Liver (tissue), 9 donors: ENCODE data around the gene OOSP2. TPM values are rescaled to one million over a fixed set of nuclear protein-coding genes. Genes with fewer than 3 reads are reported as not detected.

Source experiments
- DNase-seq: peaks from one replicate; pipeline ENCODE4 v3.0.0-alpha.2; 2017; ENCODE audit warnings: low spot score
- H3K27ac ChIP-seq, 2 donors: one replicate each; pipeline ENCODE4 v1.7.0; 2013; ENCODE audit warnings: inconsistent platforms in 2 of 2, low read length in 2 of 2, control low read depth in 1 of 2, low read depth in 1 of 2, mild to moderate bottlenecking in 1 of 2
- H3K27me3 ChIP-seq, 4 donors: one replicate each; pipeline versions ENCODE4 v1.6.1 to v1.7.0; 2013; ENCODE audit warnings: low read length in 3 of 4, inconsistent platforms in 1 of 4, mild to moderate bottlenecking in 1 of 4, moderate library complexity in 1 of 4; ENCODE audit not compliant: control insufficient read depth in 4 of 4, insufficient read depth in 4 of 4
- H3K36me3 ChIP-seq, 4 donors: one replicate each; pipeline versions ENCODE4 v1.6.1 to v1.7.0; 2013; ENCODE audit warnings: low read length in 3 of 4, mild to moderate bottlenecking in 3 of 4, low read depth in 1 of 4, moderate library complexity in 1 of 4; ENCODE audit not compliant: control insufficient read depth in 4 of 4, insufficient read depth in 3 of 4
- H3K4me1 ChIP-seq, 4 donors: one replicate each; pipeline versions ENCODE4 v1.6.1 to v1.7.0; 2013; ENCODE audit warnings: low read length in 3 of 4, mild to moderate bottlenecking in 3 of 4, moderate library complexity in 1 of 4; ENCODE audit not compliant: control insufficient read depth in 4 of 4, insufficient read depth in 4 of 4
- H3K4me3 ChIP-seq, 3 donors: one replicate each; pipeline versions ENCODE4 v1.6.1 to v1.7.0; 2013; ENCODE audit warnings: low read length in 3 of 3, control low read depth in 1 of 3, low read depth in 1 of 3, mild to moderate bottlenecking in 1 of 3
- H3K9ac ChIP-seq, 2 donors: one replicate each; pipeline ENCODE4 v1.7.0; 2013; ENCODE audit warnings: low read length in 2 of 2, mild to moderate bottlenecking in 2 of 2, moderate library complexity in 2 of 2, control low read depth in 1 of 2, low read depth in 1 of 2
- H3K9me3 ChIP-seq, 4 donors: one replicate each; pipeline versions ENCODE4 v1.6.1 to v1.7.0; 2013; ENCODE audit warnings: low read length in 3 of 4; ENCODE audit not compliant: control insufficient read depth in 4 of 4
- EGR1 ChIP-seq, 2 donors: IDR thresholded peaks; 2 replicates each; pipeline ENCODE4 v1.6.1; 2016 to 2018; ENCODE audit warnings: antibody characterized with exemption in 2 of 2, low read depth in 2 of 2
- FOXA1 ChIP-seq: IDR thresholded peaks from 2 replicates; pipeline ENCODE4 v1.6.1; 2016; ENCODE audit warnings: antibody characterized with exemption
- FOXA2 ChIP-seq: IDR thresholded peaks from 2 replicates; pipeline ENCODE4 v1.6.1; 2016; ENCODE audit warnings: antibody characterized with exemption
- GABPA ChIP-seq, 2 donors: IDR thresholded peaks in 1 of 2; conservative IDR thresholded peaks in 1 of 2; 2 replicates each; pipeline ENCODE4 v1.6.1; 2016; ENCODE audit warnings: antibody characterized with exemption in 2 of 2, mild to moderate bottlenecking in 1 of 2, moderate library complexity in 1 of 2
- HNF4A ChIP-seq, 2 donors: conservative IDR thresholded peaks; 2 replicates each; pipeline ENCODE4 v1.6.1; 2016; ENCODE audit warnings: antibody characterized with exemption in 2 of 2, mild to moderate bottlenecking in 2 of 2
- HNF4G ChIP-seq: IDR thresholded peaks from 2 replicates; pipeline ENCODE4 v1.6.1; 2016; ENCODE audit warnings: antibody characterized with exemption
- JUND ChIP-seq, 2 donors: IDR thresholded peaks; 2 replicates each; pipeline ENCODE4 v1.6.1; 2016; ENCODE audit warnings: antibody characterized with exemption in 2 of 2
- NR2F2 ChIP-seq: IDR thresholded peaks from 2 replicates; pipeline ENCODE4 v1.6.1; 2016; ENCODE audit warnings: antibody characterized with exemption
- RAD21 ChIP-seq, 2 donors: IDR thresholded peaks; 2 replicates each; pipeline ENCODE4 v1.6.1; 2016; ENCODE audit warnings: antibody characterized with exemption in 2 of 2, mild to moderate bottlenecking in 2 of 2
- RXRA ChIP-seq, 2 donors: IDR thresholded peaks; 2 replicates each; pipeline ENCODE4 v1.6.1; 2017 to 2018; ENCODE audit warnings: antibody characterized with exemption in 2 of 2, mild to moderate bottlenecking in 1 of 2
- SP1 ChIP-seq: IDR thresholded peaks from 2 replicates; pipeline ENCODE4 v1.6.1; 2018; ENCODE audit warnings: antibody characterized with exemption, mild to moderate bottlenecking
- TAF1 ChIP-seq: conservative IDR thresholded peaks from 2 replicates; pipeline ENCODE4 v1.6.1; 2016; ENCODE audit warnings: antibody characterized with exemption, mild to moderate bottlenecking
- YY1 ChIP-seq: IDR thresholded peaks from 2 replicates; pipeline ENCODE4 v1.6.1; 2016; ENCODE audit warnings: antibody characterized with exemption, mild to moderate bottlenecking
- WGBS: extraction: QIAGEN DNeasy Blood & Tissue Kit; methylation state at CpG from one replicate; pipeline ENCODE4 v1.1.7; 2013; 5-methylcytosine and 5-hydroxymethylcytosine counted together
- polyA plus RNA-seq, 2 donors: library from polyadenylated mRNA; stranded (reverse) in 1 of 2; unstranded in 1 of 2; fragments of 200-250 nt in 1 of 2; fragments of >200 nt in 1 of 2; fragmentation: Nextera tagmentation in 1 of 2; extraction: Ambion mirVana in 1 of 2; gene quantifications; one replicate each; pipeline versions ENCODE4 v1.2.1 to v1.2.3, GENCODE V29; 2013 to 2015
- total RNA-seq, 2 donors: library from RNA; depleted of rRNA; stranded (reverse); fragments of >200 nt; gene quantifications; one replicate each; pipeline ENCODE4 v1.2.3, GENCODE V29; 2014
- TF ChIP-seq, protein P1 (sequence below): IDR thresholded peaks from 2 replicates; pipeline ENCODE4 v1.6.1; 2016; ENCODE audit warnings: antibody characterized with exemption
- TF ChIP-seq, protein P2 (sequence below): IDR thresholded peaks from 2 replicates; pipeline ENCODE4 v1.6.1; 2016; ENCODE audit warnings: antibody characterized with exemption, mild to moderate bottlenecking
- TF ChIP-seq, protein P3 (sequence below): IDR thresholded peaks from 2 replicates; pipeline ENCODE4 v1.6.1; 2016; ENCODE audit warnings: antibody characterized with exemption
- TF ChIP-seq, protein P4 (sequence below): IDR thresholded peaks from 2 replicates; pipeline ENCODE4 v1.6.1; 2016; ENCODE audit warnings: antibody characterized with exemption
- TF ChIP-seq, protein P5 (sequence below): fragments of 150-350 bp; IDR thresholded peaks from 2 replicates; pipeline ENCODE4 v1.5.1; 2017; ENCODE audit warnings: improper control_type of control experiment, low read depth, low read length; ENCODE audit not compliant: missing input control
- donor health status: healthy.
- donor health status: healthy.
- donor health status: healthy.
- donor health status: healthy.
- donor health status: healthy.

Gene OOSP2
- total and polyA plus RNA-seq, 4 donors, result not detected

DNA sequence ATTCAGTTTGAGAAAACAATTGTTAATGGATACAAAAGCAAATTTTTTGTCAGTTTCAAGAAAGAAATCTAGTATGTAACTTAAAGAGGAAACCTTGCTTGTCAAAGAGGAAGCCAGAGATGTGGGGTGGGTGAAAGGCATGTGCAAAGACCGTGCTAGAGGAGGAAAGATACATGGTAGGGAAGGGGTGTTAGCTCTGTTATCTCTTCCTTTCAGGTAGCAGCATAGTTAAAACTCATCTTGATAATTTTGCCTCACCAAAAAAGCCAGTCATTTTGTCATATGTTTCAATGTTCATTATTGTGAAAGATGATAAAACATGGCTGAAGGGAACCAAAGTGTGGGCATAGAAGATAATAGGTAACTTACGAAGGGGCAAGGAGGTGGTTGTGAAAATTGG, 45.7 kb downstream of the OOSP2 start:
- no peak for DNase-seq
- no peak overlapping the region for H3K9ac ChIP-seq
- WGBS, result 79% methylated on average over 2 of the region's 2 CpGs

More for the DNA sequence above, 45.7 kb downstream of the OOSP2 start:
- Histone ChIP-seq H3K4me1 (no peaks in the 10 kb centered on the region), H3K36me3 (no peaks in the 10 kb centered on the region), H3K27me3 (peaks cover 0 to 3% (median 0%) of the 10 kb centered on the region in 4 donors), H3K4me3 (no peak overlapping the region), H3K9me3 (peaks cover 0 to 5% (median 0%) of the 10 kb centered on the region in 4 donors), H3K27ac (no peak overlapping the region)
- TF ChIP-seq SP1, result no peak
- TF ChIP-seq, protein P1, sequence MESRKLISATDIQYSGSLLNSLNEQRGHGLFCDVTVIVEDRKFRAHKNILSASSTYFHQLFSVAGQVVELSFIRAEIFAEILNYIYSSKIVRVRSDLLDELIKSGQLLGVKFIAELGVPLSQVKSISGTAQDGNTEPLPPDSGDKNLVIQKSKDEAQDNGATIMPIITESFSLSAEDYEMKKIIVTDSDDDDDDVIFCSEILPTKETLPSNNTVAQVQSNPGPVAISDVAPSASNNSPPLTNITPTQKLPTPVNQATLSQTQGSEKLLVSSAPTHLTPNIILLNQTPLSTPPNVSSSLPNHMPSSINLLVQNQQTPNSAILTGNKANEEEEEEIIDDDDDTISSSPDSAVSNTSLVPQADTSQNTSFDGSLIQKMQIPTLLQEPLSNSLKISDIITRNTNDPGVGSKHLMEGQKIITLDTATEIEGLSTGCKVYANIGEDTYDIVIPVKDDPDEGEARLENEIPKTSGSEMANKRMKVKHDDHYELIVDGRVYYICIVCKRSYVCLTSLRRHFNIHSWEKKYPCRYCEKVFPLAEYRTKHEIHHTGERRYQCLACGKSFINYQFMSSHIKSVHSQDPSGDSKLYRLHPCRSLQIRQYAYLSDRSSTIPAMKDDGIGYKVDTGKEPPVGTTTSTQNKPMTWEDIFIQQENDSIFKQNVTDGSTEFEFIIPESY, result no peak
- no peak for TF ChIP-seq YY1
- TF ChIP-seq NR2F2, result no peak
- no peak for TF ChIP-seq RXRA (IDR thresholded peaks at IDR 0.05)
- no peak for TF ChIP-seq TAF1
- TF ChIP-seq HNF4G, result no peak
- TF ChIP-seq GABPA (IDR thresholded peaks at IDR 0.05 in 1 of 2, conservative IDR thresholded peaks at IDR 0.05 in 1 of 2), result no peak
- TF ChIP-seq FOXA2, result no peak
- TF ChIP-seq EGR1 (IDR thresholded peaks at IDR 0.05; ENCODE audit: low read depth in 2 of 2), result no peak
- TF ChIP-seq FOXA1, result no peak
- no peak for TF ChIP-seq RAD21 (IDR thresholded peaks at IDR 0.05)
- TF ChIP-seq, protein P2, sequence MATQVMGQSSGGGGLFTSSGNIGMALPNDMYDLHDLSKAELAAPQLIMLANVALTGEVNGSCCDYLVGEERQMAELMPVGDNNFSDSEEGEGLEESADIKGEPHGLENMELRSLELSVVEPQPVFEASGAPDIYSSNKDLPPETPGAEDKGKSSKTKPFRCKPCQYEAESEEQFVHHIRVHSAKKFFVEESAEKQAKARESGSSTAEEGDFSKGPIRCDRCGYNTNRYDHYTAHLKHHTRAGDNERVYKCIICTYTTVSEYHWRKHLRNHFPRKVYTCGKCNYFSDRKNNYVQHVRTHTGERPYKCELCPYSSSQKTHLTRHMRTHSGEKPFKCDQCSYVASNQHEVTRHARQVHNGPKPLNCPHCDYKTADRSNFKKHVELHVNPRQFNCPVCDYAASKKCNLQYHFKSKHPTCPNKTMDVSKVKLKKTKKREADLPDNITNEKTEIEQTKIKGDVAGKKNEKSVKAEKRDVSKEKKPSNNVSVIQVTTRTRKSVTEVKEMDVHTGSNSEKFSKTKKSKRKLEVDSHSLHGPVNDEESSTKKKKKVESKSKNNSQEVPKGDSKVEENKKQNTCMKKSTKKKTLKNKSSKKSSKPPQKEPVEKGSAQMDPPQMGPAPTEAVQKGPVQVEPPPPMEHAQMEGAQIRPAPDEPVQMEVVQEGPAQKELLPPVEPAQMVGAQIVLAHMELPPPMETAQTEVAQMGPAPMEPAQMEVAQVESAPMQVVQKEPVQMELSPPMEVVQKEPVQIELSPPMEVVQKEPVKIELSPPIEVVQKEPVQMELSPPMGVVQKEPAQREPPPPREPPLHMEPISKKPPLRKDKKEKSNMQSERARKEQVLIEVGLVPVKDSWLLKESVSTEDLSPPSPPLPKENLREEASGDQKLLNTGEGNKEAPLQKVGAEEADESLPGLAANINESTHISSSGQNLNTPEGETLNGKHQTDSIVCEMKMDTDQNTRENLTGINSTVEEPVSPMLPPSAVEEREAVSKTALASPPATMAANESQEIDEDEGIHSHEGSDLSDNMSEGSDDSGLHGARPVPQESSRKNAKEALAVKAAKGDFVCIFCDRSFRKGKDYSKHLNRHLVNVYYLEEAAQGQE, result no peak
- TF ChIP-seq JUND (IDR thresholded peaks at IDR 0.05), result no peak
- TF ChIP-seq, protein P3, sequence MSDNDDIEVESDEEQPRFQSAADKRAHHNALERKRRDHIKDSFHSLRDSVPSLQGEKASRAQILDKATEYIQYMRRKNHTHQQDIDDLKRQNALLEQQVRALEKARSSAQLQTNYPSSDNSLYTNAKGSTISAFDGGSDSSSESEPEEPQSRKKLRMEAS, result no peak
- TF ChIP-seq, protein P4, sequence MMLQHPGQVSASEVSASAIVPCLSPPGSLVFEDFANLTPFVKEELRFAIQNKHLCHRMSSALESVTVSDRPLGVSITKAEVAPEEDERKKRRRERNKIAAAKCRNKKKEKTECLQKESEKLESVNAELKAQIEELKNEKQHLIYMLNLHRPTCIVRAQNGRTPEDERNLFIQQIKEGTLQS, result no peak
- no peak for TF ChIP-seq HNF4A (conservative IDR thresholded peaks at IDR 0.05)
- TF ChIP-seq, protein P5, sequence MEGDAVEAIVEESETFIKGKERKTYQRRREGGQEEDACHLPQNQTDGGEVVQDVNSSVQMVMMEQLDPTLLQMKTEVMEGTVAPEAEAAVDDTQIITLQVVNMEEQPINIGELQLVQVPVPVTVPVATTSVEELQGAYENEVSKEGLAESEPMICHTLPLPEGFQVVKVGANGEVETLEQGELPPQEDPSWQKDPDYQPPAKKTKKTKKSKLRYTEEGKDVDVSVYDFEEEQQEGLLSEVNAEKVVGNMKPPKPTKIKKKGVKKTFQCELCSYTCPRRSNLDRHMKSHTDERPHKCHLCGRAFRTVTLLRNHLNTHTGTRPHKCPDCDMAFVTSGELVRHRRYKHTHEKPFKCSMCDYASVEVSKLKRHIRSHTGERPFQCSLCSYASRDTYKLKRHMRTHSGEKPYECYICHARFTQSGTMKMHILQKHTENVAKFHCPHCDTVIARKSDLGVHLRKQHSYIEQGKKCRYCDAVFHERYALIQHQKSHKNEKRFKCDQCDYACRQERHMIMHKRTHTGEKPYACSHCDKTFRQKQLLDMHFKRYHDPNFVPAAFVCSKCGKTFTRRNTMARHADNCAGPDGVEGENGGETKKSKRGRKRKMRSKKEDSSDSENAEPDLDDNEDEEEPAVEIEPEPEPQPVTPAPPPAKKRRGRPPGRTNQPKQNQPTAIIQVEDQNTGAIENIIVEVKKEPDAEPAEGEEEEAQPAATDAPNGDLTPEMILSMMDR, result no peak
